Measurements from ENCODE around the gene WNT4. TPM values are rescaled to one million over a fixed set of nuclear protein-coding genes. Genes with fewer than 3 reads are reported as not detected.
A peak's percentile ranks its signal among the peaks of the same experiment; 100 is the strongest.

Gene WNT4
- polyA plus RNA-seq, 6 donors from 2014 or later, result 0.32 TPM; not detected in 5

DNA sequence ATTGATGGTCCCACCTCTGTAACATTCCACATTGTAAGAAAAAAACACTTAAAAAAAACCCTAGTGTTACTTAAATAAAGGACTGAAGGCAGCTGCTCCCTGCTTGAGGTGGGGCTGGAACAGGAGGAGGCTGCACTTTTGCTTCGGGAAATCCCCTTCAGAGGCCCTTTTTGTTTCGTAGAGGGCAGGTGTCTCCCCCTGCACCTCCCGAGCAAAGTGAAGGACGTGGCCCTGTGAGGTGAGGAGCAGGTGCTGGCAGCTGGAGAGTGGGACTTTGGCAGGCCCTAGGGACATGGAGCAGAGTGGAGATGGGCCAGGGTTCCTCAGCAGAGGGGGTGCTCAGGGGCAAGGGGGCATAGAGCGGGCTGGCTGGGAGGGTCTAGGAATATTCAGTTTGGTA lies 33.4 kb upstream of the WNT4 start:
- H3K27me3 Mint-ChIP-seq, result peaks cover 0 to 26% (median under 1%) of the 10 kb centered on the region in 3 donors
- peak; percentile 63 to 72 for ATAC-seq (ENCODE audit: low read depth in 2 of 2)
- H3K9me3 Mint-ChIP-seq, result peaks cover 0 to 4% (median 2%) of the 10 kb centered on the region in 7 donors
- H3K27ac Mint-ChIP-seq, result peak overlapping the region in 1 of 6 donors; percentile 23
- no peak for DNase-seq
- peak overlapping the region in 2 of 8 donors; percentile 51 to 76 for H3K4me3 Mint-ChIP-seq
- H3K36me3 Mint-ChIP-seq, result peaks cover 0 to 6% of the 10 kb centered on the region in 2 donors
- peaks cover 7 to 11% (median 9%) of the 10 kb centered on the region in 3 donors for H3K4me1 Mint-ChIP-seq

- Mint-ChIP-seq H3K36me3 (peaks cover 0 to 3% of the 10 kb centered on the region in 2 donors), H3K4me1 (peaks cover 7 to 11% (median 9%) of the 10 kb centered on the region in 3 donors), H3K9me3 (peaks cover 0 to 2% (median under 1%) of the 10 kb centered on the region in 7 donors), H3K27ac (peak overlapping the region in 1 of 6 donors; percentile 53), H3K4me3 (no peak overlapping the region), H3K27me3 (peaks cover 0 to 26% (median 4%) of the 10 kb centered on the region in 3 donors)
- ATAC-seq (ENCODE audit: low read depth in 2 of 2) (no peak), DNase-seq (no peak)
Measured at GRCh38 chr1:22174446-22175220, 31.7 kb upstream of the WNT4 start.

DNA sequence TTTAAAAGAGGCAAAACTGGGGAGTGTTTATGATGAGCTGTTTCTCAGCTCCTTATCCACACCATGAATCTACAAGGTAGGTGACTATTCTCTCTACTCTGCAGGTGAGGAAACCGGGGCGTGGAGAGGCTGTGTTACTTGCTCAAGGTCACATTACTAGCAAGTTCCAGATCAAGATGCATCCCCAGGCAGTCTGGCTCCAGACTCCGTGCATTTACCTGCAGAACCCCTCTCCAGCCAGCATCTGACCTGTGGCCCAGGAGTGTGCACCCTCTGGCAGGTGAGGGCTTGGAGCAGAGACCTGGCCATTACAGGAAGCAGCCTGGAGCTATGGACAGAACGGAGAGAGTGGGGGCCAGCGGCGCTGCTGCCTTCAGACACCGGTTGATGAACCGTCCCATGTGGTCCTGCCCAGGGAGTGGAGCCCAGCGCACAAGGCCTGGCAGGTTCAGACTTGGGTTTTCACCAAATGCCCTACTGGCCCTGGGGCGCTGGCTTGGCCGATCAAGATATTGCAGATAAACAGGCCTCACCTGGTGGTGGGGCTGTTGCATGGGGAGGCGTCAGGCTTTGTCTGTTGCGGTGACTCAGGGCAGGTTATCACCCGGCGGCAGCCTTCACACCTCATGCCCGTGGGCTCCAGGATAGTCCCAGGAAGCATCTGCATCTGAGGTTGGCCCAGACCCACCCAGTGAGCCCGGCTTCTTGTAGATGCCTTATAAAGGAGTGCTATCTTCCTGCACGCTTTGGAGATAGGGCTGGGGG lies 29.2 kb upstream of the WNT4 start:
- Mint-ChIP-seq H3K27ac (no peak overlapping the region), H3K4me3 (no peak overlapping the region), H3K27me3 (peaks cover 3 to 29% (median 4%) of the 10 kb centered on the region in 3 donors), H3K36me3 (no peaks in the 10 kb centered on the region), H3K9me3 (no peaks in the 10 kb centered on the region), H3K4me1 (peaks cover 7 to 11% (median 7%) of the 10 kb centered on the region in 3 donors)
- DNase-seq (no peak), ATAC-seq (ENCODE audit: low read depth in 2 of 2) (no peak)

DNA sequence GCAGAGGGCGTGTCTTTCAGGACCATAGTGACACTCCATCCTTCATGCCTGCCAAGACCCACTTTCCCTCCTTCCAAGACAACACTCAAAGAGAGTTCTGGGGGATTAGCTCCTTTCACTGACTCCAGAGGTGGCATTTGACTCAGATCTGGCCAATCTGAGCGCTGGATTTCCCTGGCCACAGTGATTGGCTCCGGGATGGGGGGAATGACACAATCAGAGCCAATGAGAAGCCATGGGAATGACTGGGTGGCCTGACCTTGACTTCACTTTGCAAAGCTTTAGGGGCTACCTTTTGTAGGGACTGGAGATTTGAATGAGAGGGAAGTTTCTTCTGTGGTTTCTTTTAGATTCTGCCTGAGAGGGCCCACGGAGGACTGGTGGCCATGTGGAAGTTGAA lies 26.9 kb upstream of the WNT4 start:
- ATAC-seq (ENCODE audit: low read depth in 2 of 2) (no peak), DNase-seq (no peak)
- H3K27ac Mint-ChIP-seq, result no peak overlapping the region
- H3K9me3 Mint-ChIP-seq, result peaks cover 0 to 5% (median 0%) of the 10 kb centered on the region in 7 donors
- peak overlapping the region in 1 of 8 donors; percentile 49 for H3K4me3 Mint-ChIP-seq
- H3K27me3 Mint-ChIP-seq, result peaks cover 4 to 21% (median 15%) of the 10 kb centered on the region in 3 donors
- H3K36me3 Mint-ChIP-seq, result no peaks in the 10 kb centered on the region
- peaks cover 3 to 5% (median 4%) of the 10 kb centered on the region in 3 donors for H3K4me1 Mint-ChIP-seq

- no peak overlapping the region for H3K27ac Mint-ChIP-seq
- peaks cover 4 to 15% (median 14%) of the 10 kb centered on the region in 3 donors for H3K27me3 Mint-ChIP-seq
- DNase-seq (no peak), ATAC-seq (ENCODE audit: low read depth in 2 of 2) (no peak)
- peaks cover 0 to 5% (median 0%) of the 10 kb centered on the region in 7 donors for H3K9me3 Mint-ChIP-seq
- peaks cover 3 to 5% (median 5%) of the 10 kb centered on the region in 3 donors for H3K4me1 Mint-ChIP-seq
- no peaks in the 10 kb centered on the region for H3K36me3 Mint-ChIP-seq
- peak overlapping the region in 1 of 8 donors; percentile 70 for H3K4me3 Mint-ChIP-seq
Measured at GRCh38 chr1:22168412-22168973, 25.6 kb upstream of the WNT4 start.

DNA sequence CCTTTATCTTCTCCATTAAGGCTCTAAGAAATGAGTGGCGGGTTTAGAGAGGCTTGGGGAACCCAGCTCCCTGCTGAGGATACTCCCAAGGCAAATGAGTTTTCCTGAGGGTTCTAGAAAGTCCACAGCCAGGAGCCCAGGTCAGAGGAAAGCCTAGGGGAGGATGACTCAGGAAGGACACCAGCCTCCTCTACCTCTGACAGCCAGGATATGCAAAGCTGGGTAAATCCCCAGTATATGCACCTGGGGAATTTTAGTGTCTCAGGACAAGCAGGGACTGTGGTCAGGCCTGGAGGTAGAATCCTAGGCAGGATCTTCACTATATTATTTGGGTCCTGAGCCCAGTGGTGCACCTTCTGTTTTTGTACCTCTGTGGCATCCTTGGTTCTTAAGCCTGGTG lies 23.5 kb upstream of the WNT4 start:
- Mint-ChIP-seq H3K27ac (no peak overlapping the region), H3K36me3 (no peaks in the 10 kb centered on the region), H3K4me1 (peaks cover 3 to 5% (median 5%) of the 10 kb centered on the region in 3 donors), H3K27me3 (peaks cover 4 to 15% (median 14%) of the 10 kb centered on the region in 3 donors), H3K4me3 (no peak overlapping the region), H3K9me3 (peaks cover 0 to 5% (median 0%) of the 10 kb centered on the region in 7 donors)
- ATAC-seq (ENCODE audit: low read depth in 2 of 2) (no peak), DNase-seq (no peak)

DNA sequence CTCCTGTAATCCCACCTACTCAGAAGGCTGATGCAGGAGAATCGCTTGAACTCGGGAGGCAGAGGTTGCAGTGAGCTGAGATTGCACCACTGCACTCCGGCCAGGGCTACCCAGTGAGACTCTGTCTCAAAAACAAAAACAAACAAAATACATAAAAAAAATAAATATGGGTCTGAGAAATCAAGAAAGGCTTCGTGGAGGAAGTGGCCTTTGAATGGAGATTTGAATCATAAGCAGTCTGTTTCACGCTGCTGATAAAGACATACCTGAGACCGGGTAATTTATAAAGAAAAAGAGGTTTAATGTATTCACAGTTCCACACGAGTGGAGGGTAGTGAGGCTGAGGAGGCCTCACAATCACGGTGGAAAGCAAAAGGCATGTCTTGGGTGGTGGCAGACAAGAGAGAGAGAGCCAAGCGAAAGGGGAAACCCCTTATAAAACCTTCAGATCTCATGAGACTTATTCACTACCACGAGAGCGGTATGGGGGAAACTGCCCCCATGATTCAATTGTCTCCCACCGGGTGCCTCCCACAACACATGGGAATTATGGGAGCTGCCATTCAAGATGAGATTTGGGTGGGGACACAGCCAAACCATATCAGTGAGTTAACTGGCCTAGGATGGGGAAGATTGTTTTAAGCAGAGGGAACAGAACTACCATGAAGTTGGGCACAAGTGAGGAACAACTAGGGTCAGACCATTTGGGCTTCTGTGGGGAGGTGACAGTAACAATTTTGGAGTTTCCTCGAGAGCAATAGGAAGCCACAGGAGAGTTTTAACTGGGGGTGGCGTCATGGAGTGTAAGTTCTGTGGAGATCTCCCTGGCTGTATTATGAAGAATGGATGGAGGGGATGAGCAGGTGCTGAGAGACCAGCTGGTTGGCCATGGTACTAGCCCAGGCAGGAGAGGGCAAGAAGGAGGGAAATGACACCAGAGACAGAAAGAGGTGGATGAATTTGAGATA lies 22.2 kb upstream of the WNT4 start:
- peaks cover 0 to 5% (median 0%) of the 10 kb centered on the region in 7 donors for H3K9me3 Mint-ChIP-seq
- DNase-seq, result no peak

DNA sequence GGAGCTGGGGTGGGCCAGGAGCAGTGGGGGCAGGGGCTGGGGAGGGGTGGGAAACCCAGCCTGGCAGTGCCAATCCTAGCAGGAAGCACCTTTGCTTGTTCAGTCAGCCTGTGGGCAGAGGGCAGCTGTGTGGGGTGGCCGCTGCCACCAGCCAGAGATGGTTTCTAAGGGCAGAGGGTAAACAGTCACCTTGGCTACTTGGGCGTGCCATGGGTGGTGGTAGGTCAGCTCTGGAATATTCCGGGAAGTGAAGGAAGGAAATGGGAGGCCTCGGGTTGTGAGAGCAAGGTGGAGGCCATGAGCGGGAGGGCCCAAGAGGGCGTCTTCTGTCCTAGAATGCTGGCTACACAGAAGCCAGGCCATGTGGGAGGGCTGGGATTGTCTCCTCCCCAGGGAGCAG lies 20.7 kb upstream of the WNT4 start:
- Mint-ChIP-seq H3K27ac (no peak overlapping the region), H3K4me1 (peaks cover 1 to 5% (median 5%) of the 10 kb centered on the region in 3 donors), H3K36me3 (no peaks in the 10 kb centered on the region), H3K27me3 (peaks cover 2 to 15% (median 14%) of the 10 kb centered on the region in 3 donors), H3K9me3 (peaks cover 0 to 5% (median 0%) of the 10 kb centered on the region in 7 donors), H3K4me3 (no peak overlapping the region)
- DNase-seq, result no peak
- no peak for ATAC-seq (ENCODE audit: low read depth in 2 of 2)

More for the DNA sequence above, 22.2 kb upstream of the WNT4 start:
- peaks cover 0 to 15% (median 14%) of the 10 kb centered on the region in 3 donors for H3K27me3 Mint-ChIP-seq
- peaks cover 3 to 5% (median 5%) of the 10 kb centered on the region in 3 donors for H3K4me1 Mint-ChIP-seq
- peak overlapping the region in 1 of 6 donors; percentile 52 for H3K27ac Mint-ChIP-seq
- no peak for ATAC-seq (ENCODE audit: low read depth in 2 of 2)
- peak overlapping the region in 1 of 8 donors; percentile 25 for H3K4me3 Mint-ChIP-seq
- H3K36me3 Mint-ChIP-seq, result no peaks in the 10 kb centered on the region

DNA sequence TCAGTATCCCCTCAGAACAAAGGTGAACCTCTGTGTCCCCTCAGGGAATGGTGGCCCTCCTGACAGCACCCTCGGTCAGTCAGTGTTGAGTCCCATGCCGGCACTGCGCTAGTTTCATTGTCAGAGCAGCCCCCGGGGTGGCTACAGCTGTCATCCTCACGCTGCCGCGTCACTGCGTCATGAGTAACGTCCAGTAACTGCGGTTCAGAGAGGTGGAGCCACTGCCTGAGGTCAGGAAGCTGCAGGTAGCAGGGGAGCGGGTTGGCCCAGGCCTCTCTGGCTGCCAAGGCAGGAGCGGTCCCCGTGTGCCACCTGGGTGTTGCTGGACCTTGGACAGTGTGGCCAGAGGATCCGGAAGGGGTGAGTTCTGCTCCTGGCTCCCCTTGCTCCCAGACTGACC lies 20.2 kb upstream of the WNT4 start:
- DNase-seq, result no peak
- Mint-ChIP-seq H3K4me1 (peaks cover 0 to 5% (median 5%) of the 10 kb centered on the region in 3 donors), H3K9me3 (peaks cover 0 to 5% (median 0%) of the 10 kb centered on the region in 7 donors), H3K36me3 (no peaks in the 10 kb centered on the region), H3K4me3 (no peak overlapping the region), H3K27me3 (peaks cover 4 to 15% (median 14%) of the 10 kb centered on the region in 3 donors), H3K27ac (peak overlapping the region in 1 of 6 donors; percentile 65)
- no peak for ATAC-seq (ENCODE audit: low read depth in 2 of 2)

DNA sequence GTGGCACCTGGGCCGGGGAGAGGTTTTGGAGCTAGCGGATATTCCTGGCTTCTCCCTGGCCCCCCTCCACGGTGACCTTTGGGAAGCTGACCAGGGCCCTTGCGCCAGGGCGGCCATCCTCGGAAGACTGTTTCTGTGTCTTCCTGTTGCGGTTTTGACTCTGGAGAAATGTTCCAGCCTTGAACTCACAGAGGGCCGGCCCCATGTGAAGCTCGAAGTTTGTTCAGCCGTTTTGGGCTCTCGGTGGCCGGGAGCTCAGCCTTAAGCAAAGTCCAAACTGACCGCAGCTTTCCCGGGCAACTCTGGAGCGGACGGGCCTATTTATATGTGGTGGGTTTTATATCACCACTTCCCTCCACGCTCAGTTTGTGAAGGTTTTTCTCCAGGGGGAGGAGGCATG lies 17.0 kb upstream of the WNT4 start:
- peaks cover 0 to 2% (median 1%) of the 10 kb centered on the region in 3 donors for H3K4me1 Mint-ChIP-seq
- H3K27ac Mint-ChIP-seq, result no peak overlapping the region
- H3K36me3 Mint-ChIP-seq, result no peaks in the 10 kb centered on the region
- H3K9me3 Mint-ChIP-seq, result peaks cover 0 to under 1% (median 0%) of the 10 kb centered on the region in 7 donors
- peaks cover under 1 to 13% (median 7%) of the 10 kb centered on the region in 3 donors for H3K27me3 Mint-ChIP-seq
- H3K4me3 Mint-ChIP-seq, result no peak overlapping the region
- ATAC-seq (ENCODE audit: low read depth in 2 of 2), result no peak
- DNase-seq, result no peak

- no peak overlapping the region for H3K4me3 Mint-ChIP-seq
- no peak overlapping the region for H3K27ac Mint-ChIP-seq
- peaks cover 0 to under 1% of the 10 kb centered on the region in 2 donors for H3K36me3 Mint-ChIP-seq
- H3K9me3 Mint-ChIP-seq, result no peaks in the 10 kb centered on the region
- no peak for ATAC-seq (ENCODE audit: low read depth in 2 of 2)
- peaks cover 7 to 20% (median 7%) of the 10 kb centered on the region in 3 donors for H3K27me3 Mint-ChIP-seq
- DNase-seq, result no peak
- H3K4me1 Mint-ChIP-seq, result no peaks in the 10 kb centered on the region
Measured at GRCh38 chr1:22158654-22159053, 15.8 kb upstream of the WNT4 start.

GRCh38 chr1:22157359-22157966 lies 14.6 kb upstream of the WNT4 start:
- peaks cover 0 to 7% of the 10 kb centered on the region in 2 donors for H3K36me3 Mint-ChIP-seq
- ATAC-seq (ENCODE audit: low read depth in 2 of 2) (no peak), DNase-seq (no peak)
- H3K9me3 Mint-ChIP-seq, result no peaks in the 10 kb centered on the region
- H3K27me3 Mint-ChIP-seq, result peaks cover 11 to 20% (median 15%) of the 10 kb centered on the region in 3 donors
- no peak overlapping the region for H3K27ac Mint-ChIP-seq
- no peak overlapping the region for H3K4me3 Mint-ChIP-seq
- H3K4me1 Mint-ChIP-seq, result no peaks in the 10 kb centered on the region
